Mesendoderm (in vitro differentiated cells): ENCODE data around the gene LELP1.
A peak's percentile ranks its signal among the peaks of the same experiment; 100 is the strongest.

Experiments
- DNase-seq: peaks from one replicate; pipeline ENCODE4 v3.0.0; 2013
- H2AK5ac ChIP-seq: 2 replicates; pipeline ENCODE4 v1.6.1; 2013; ENCODE audit warnings: low read length, inconsistent platforms
- H2BK120ac ChIP-seq: 2 replicates; pipeline ENCODE4 v1.6.1; 2013; ENCODE audit warnings: low read depth, mild to moderate bottlenecking, low read length, moderate library complexity, mixed read lengths
- H2BK15ac ChIP-seq: replicated peaks from 2 replicates; pipeline ENCODE4 v1.6.1; 2013; ENCODE audit warnings: low read depth, mild to moderate bottlenecking, moderate library complexity
- H2BK5ac ChIP-seq: 2 replicates; pipeline ENCODE4 v1.6.1; 2013; ENCODE audit warnings: low read length, inconsistent platforms
- H3K18ac ChIP-seq: 2 replicates; pipeline ENCODE4 v1.6.1; 2013; ENCODE audit warnings: mild to moderate bottlenecking, low read length, mixed read lengths
- H3K23ac ChIP-seq: one replicate; pipeline ENCODE4 v1.6.1; 2013; ENCODE audit warnings: low read length
- H3K27ac ChIP-seq: 2 replicates; pipeline ENCODE4 v1.5.1; 2013; ENCODE audit warnings: low read depth, mild to moderate bottlenecking, inconsistent platforms, low read length, moderate library complexity
- H3K27me3 ChIP-seq: 2 replicates; pipeline ENCODE4 v1.6.1; 2013; ENCODE audit warnings: low read length, control low read depth, mild to moderate bottlenecking, inconsistent platforms; ENCODE audit not compliant: insufficient read depth, poor library complexity
- H3K36me3 ChIP-seq: 2 replicates; pipeline ENCODE4 v1.6.1; 2013; ENCODE audit warnings: low read length, inconsistent platforms; ENCODE audit not compliant: control insufficient read depth, insufficient read depth
- H3K4ac ChIP-seq: one replicate; pipeline ENCODE4 v1.6.1; 2013; ENCODE audit warnings: low read depth, mild to moderate bottlenecking, low read length, moderate library complexity
- H3K4me1 ChIP-seq: 2 replicates; pipeline ENCODE4 v1.6.1; 2013; ENCODE audit warnings: low read depth, low read length, inconsistent platforms; ENCODE audit not compliant: control insufficient read depth
- H3K4me2 ChIP-seq: 2 replicates; pipeline ENCODE4 v1.6.1; 2013; ENCODE audit warnings: low read length
- H3K4me3 ChIP-seq: 2 replicates; pipeline ENCODE4 v1.5.1; 2013; ENCODE audit warnings: mild to moderate bottlenecking, low read length
- H3K56ac ChIP-seq: one replicate; pipeline ENCODE4 v1.6.1; 2013; ENCODE audit warnings: low read length
- H3K79me1 ChIP-seq: 2 replicates; pipeline ENCODE4 v1.6.1; 2013; ENCODE audit warnings: low read length, inconsistent platforms
- H3K79me2 ChIP-seq: 2 replicates; pipeline ENCODE4 v1.6.1; 2013; ENCODE audit warnings: mild to moderate bottlenecking, low read length; ENCODE audit not compliant: control insufficient read depth, insufficient read depth
- H3K9ac ChIP-seq: 2 replicates; pipeline ENCODE4 v1.6.1; 2013; ENCODE audit warnings: low read length, inconsistent platforms
- H4K5ac ChIP-seq: one replicate; pipeline ENCODE4 v1.6.1; 2013; ENCODE audit warnings: low read length
- H4K8ac ChIP-seq: one replicate; pipeline ENCODE4 v1.6.1; 2013; ENCODE audit warnings: low read depth, mild to moderate bottlenecking, control low read depth, low read length, moderate library complexity
- WGBS: extraction: QIAGEN DNeasy Blood & Tissue Kit; methylation state at CpG from one replicate; pipeline ENCODE4 v1.1.7; 2013; ENCODE audit warnings: low lambda C conversion rate, missing lambda C conversion rate; ENCODE audit not compliant: insufficient coverage; ENCODE audit errors: extremely low coverage; 5-methylcytosine and 5-hydroxymethylcytosine counted together

LELP1 gene

GRCh38 chr1:153231363-153231762 is 28.1 kb downstream of the LELP1 start:
- Histone ChIP-seq H3K18ac (no peak overlapping the region), H3K36me3 (no peaks in the 10 kb centered on the region), H3K9ac (no peak overlapping the region), H4K8ac (no peak overlapping the region), H3K23ac (no peak overlapping the region), H3K4me3 (no peak overlapping the region), H3K79me2 (no peaks in the 10 kb centered on the region), H3K4me2 (no peak overlapping the region), H3K56ac (no peak overlapping the region), H2BK15ac (no peak overlapping the region), H3K4me1 (peaks cover 4% of the 10 kb centered on the region), H2BK5ac (no peak overlapping the region), H3K4ac (no peak overlapping the region), H3K27ac (no peak overlapping the region), H2BK120ac (no peak overlapping the region), H2AK5ac (no peak overlapping the region), H4K5ac (no peak overlapping the region), H3K27me3 (no peaks in the 10 kb centered on the region), H3K79me1 (no peaks in the 10 kb centered on the region)
- DNase-seq = no peak
- WGBS = no CpG with 5 or more reads among the region's 4 CpGs

GRCh38 chr1:153231785-153232184 is 28.6 kb downstream of the LELP1 start:
- Histone ChIP-seq H3K9ac (no peak overlapping the region), H3K27ac (no peak overlapping the region), H2BK120ac (no peak overlapping the region), H3K79me2 (no peaks in the 10 kb centered on the region), H3K79me1 (no peaks in the 10 kb centered on the region), H3K27me3 (no peaks in the 10 kb centered on the region), H3K36me3 (no peaks in the 10 kb centered on the region), H3K56ac (no peak overlapping the region), H2BK5ac (no peak overlapping the region), H3K4ac (no peak overlapping the region), H3K4me1 (peaks cover 4% of the 10 kb centered on the region), H3K23ac (no peak overlapping the region), H2BK15ac (no peak overlapping the region), H4K5ac (no peak overlapping the region), H3K4me3 (no peak overlapping the region), H2AK5ac (no peak overlapping the region), H3K18ac (no peak overlapping the region), H3K4me2 (no peak overlapping the region), H4K8ac (no peak overlapping the region)
- DNase-seq = no peak
- no CpG with 5 or more reads among the region's 2 CpGs for WGBS

GRCh38 chr1:153232553-153232952 is 29.3 kb downstream of the LELP1 start:
- no peak overlapping the region for H2AK5ac ChIP-seq
- H3K4ac ChIP-seq = no peak overlapping the region
- WGBS = no CpG with 5 or more reads among the region's 3 CpGs
- no peaks in the 10 kb centered on the region for H3K27me3 ChIP-seq
- H3K79me2 ChIP-seq = no peaks in the 10 kb centered on the region
- no peak overlapping the region for H3K4me2 ChIP-seq
- H4K5ac ChIP-seq = no peak overlapping the region
- H4K8ac ChIP-seq = no peak overlapping the region
- H3K23ac ChIP-seq = no peak overlapping the region
- no peak overlapping the region for H2BK5ac ChIP-seq
- peak; percentile 53 for DNase-seq
- H3K4me1 ChIP-seq = peaks cover 4% of the 10 kb centered on the region
- no peak overlapping the region for H3K4me3 ChIP-seq
- H2BK120ac ChIP-seq = no peak overlapping the region
- H3K18ac ChIP-seq = no peak overlapping the region
- H3K27ac ChIP-seq = no peak overlapping the region
- H2BK15ac ChIP-seq = no peak overlapping the region
- no peaks in the 10 kb centered on the region for H3K79me1 ChIP-seq
- no peak overlapping the region for H3K56ac ChIP-seq
- no peak overlapping the region for H3K9ac ChIP-seq
- H3K36me3 ChIP-seq = no peaks in the 10 kb centered on the region

- H3K56ac ChIP-seq = no peak overlapping the region
- H3K23ac ChIP-seq = no peak overlapping the region
- no peak overlapping the region for H3K27ac ChIP-seq
- no peak overlapping the region for H3K4me3 ChIP-seq
- no peak for DNase-seq
- H2BK120ac ChIP-seq = no peak overlapping the region
- no peak overlapping the region for H2BK5ac ChIP-seq
- H2BK15ac ChIP-seq = no peak overlapping the region
- H4K5ac ChIP-seq = no peak overlapping the region
- no peak overlapping the region for H4K8ac ChIP-seq
- H3K4me1 ChIP-seq = peaks cover 4% of the 10 kb centered on the region
- H3K79me1 ChIP-seq = no peaks in the 10 kb centered on the region
- no peak overlapping the region for H2AK5ac ChIP-seq
- H3K18ac ChIP-seq = no peak overlapping the region
- no peak overlapping the region for H3K9ac ChIP-seq
- H3K4me2 ChIP-seq = no peak overlapping the region
- WGBS = no CpG with 5 or more reads among the region's 1 CpG
- no peaks in the 10 kb centered on the region for H3K36me3 ChIP-seq
- H3K79me2 ChIP-seq = no peaks in the 10 kb centered on the region
- no peak overlapping the region for H3K4ac ChIP-seq
- no peaks in the 10 kb centered on the region for H3K27me3 ChIP-seq
These were observed 30.2 kb downstream of the LELP1 start for GRCh38 chr1:153233448-153233847.

GRCh38 chr1:153238527-153238926 is 35.3 kb downstream of the LELP1 start:
- H4K5ac ChIP-seq = no peak overlapping the region
- H3K4ac ChIP-seq = no peak overlapping the region
- DNase-seq = peak; percentile 55
- H3K4me2 ChIP-seq = no peak overlapping the region
- H3K27me3 ChIP-seq = no peaks in the 10 kb centered on the region
- H3K4me3 ChIP-seq = no peak overlapping the region
- H3K56ac ChIP-seq = no peak overlapping the region
- H2BK15ac ChIP-seq = no peak overlapping the region
- peaks cover 4% of the 10 kb centered on the region for H3K4me1 ChIP-seq
- H3K18ac ChIP-seq = no peak overlapping the region
- no peak overlapping the region for H3K9ac ChIP-seq
- no peak overlapping the region for H3K27ac ChIP-seq
- no peaks in the 10 kb centered on the region for H3K79me2 ChIP-seq
- H3K36me3 ChIP-seq = no peaks in the 10 kb centered on the region
- no peak overlapping the region for H3K23ac ChIP-seq
- no peak overlapping the region for H2AK5ac ChIP-seq
- H4K8ac ChIP-seq = no peak overlapping the region
- no peak overlapping the region for H2BK120ac ChIP-seq
- no peak overlapping the region for H2BK5ac ChIP-seq
- H3K79me1 ChIP-seq = no peaks in the 10 kb centered on the region
- no CpG with 5 or more reads among the region's 2 CpGs for WGBS

DNA sequence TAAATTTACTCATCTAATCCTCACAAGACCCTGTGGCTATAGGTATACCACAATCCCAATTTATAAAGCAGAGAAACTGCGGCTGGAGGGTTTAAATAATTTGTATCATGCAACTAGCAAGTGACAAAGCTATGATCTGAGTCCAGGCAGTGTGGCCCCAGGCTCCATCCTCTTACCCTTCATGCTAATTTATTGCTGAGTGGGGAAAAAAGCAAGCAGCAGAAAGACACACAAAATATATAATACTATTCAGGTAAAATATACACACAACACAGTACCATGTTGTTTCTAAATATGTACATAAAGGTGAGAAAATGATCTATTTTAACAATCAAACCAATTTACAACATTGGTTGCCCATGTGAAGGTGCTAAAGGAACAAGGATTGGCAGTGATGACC is 38.9 kb downstream of the LELP1 start:
- Histone ChIP-seq H3K23ac (no peak overlapping the region), H3K27me3 (no peaks in the 10 kb centered on the region), H3K18ac (no peak overlapping the region), H4K8ac (no peak overlapping the region), H2BK15ac (no peak overlapping the region), H3K9ac (no peak overlapping the region), H3K56ac (no peak overlapping the region), H3K4me3 (no peak overlapping the region), H2BK120ac (no peak overlapping the region), H3K79me2 (no peaks in the 10 kb centered on the region), H3K4me2 (no peak overlapping the region), H3K27ac (no peak overlapping the region), H3K4ac (no peak overlapping the region), H2BK5ac (no peak overlapping the region), H3K79me1 (no peaks in the 10 kb centered on the region), H3K4me1 (no peaks in the 10 kb centered on the region), H4K5ac (no peak overlapping the region), H3K36me3 (no peaks in the 10 kb centered on the region), H2AK5ac (no peak overlapping the region)
- no peak for DNase-seq
- no CpG with 5 or more reads among the region's 1 CpG for WGBS
